SK-N-SH (cell line): ENCODE measurements around the gene POU6F2. TPM values are rescaled to one million over a fixed set of nuclear protein-coding genes. Genes with fewer than 3 reads are reported as not detected.
"Not testable (repeated sequence)": the region's sequence is repeated elsewhere in the genome, so short reads cannot be mapped to it uniquely, and the experiment has no call there.

Source experiments
- CTCF ChIA-PET: fragments of 300-600, 350-600 bp; formaldehyde crosslinking; extraction: SDS; loops from one replicate; lab custom pipeline; 2021; lab: Yijun Ruan, JAX
- POLR2A ChIA-PET: fragments of 350-600 bp; sonication (Branson Sonifier 250); formaldehyde crosslinking; extraction: SDS; loops from one replicate; lab custom pipeline; 2020; ENCODE audit warnings: antibody characterized with exemption, inconsistent platforms; lab: Yijun Ruan, JAX
- DNase-seq: peaks from one replicate; pipeline ENCODE4 v3.0.0; 2012
- H2AFZ ChIP-seq: fragments of 200-600 bp; sonication (generic); 2 replicates; pipeline ENCODE4 v1.8.1; 2016; ENCODE audit warnings: antibody characterized with exemption, mild to moderate bottlenecking, low read depth
- H3F3A ChIP-seq: fragments of 200-600 bp; sonication (generic); replicated peaks from 2 replicates; pipeline ENCODE3; 2016; ENCODE audit warnings: antibody characterized with exemption, mild to moderate bottlenecking; ENCODE audit not compliant: insufficient read depth
- H3K27ac ChIP-seq, 2 experiments: fragments of 200-500 bp in 1 of 2; fragments of 200-600 bp in 1 of 2; sonication (Bioruptor generic) in 1 of 2; sonication (generic), shearing (Covaris generic) in 1 of 2; 2 replicates each; pipeline versions ENCODE4 v1.5.1 to v1.6.1; 2014 to 2016; ENCODE audit warnings: low read depth in 2 of 2, inconsistent platforms in 1 of 2, low read length in 1 of 2, mild to moderate bottlenecking in 1 of 2, mixed read lengths in 1 of 2
- H3K27me3 ChIP-seq: fragments of 200-600 bp; sonication (generic), shearing (Covaris generic); 2 replicates; pipeline ENCODE4 v1.6.1; 2016; ENCODE audit warnings: mixed run types; ENCODE audit not compliant: insufficient read depth
- H3K36me3 ChIP-seq, 2 experiments: fragments of 200-500 bp in 1 of 2; fragments of 200-600 bp in 1 of 2; sonication (Bioruptor generic) in 1 of 2; sonication (generic) in 1 of 2; replicated peaks in 1 of 2; 2 replicates each; pipeline versions ENCODE3 to v1.5.1; 2014 to 2016; ENCODE audit warnings: low read length in 1 of 2, mild to moderate bottlenecking in 1 of 2; ENCODE audit not compliant: insufficient read depth in 2 of 2, control insufficient read depth in 1 of 2
- H3K4me1 ChIP-seq, 2 experiments: fragments of 200-500 bp in 1 of 2; fragments of 200-600 bp in 1 of 2; sonication (Bioruptor generic) in 1 of 2; sonication (generic), shearing (Covaris generic) in 1 of 2; 2 replicates each; pipeline versions ENCODE4 v1.5.1 to v1.6.1; 2014 to 2016; ENCODE audit warnings: low read depth in 1 of 2, low read length in 1 of 2, mixed run types in 1 of 2; ENCODE audit not compliant: insufficient read depth in 2 of 2, control insufficient read depth in 1 of 2
- H3K4me2 ChIP-seq: fragments of 200-600 bp; sonication (generic), shearing (Covaris generic); 2 replicates; pipeline ENCODE4 v1.6.1; 2017; ENCODE audit warnings: mixed run types
- H3K4me3 ChIP-seq, 2 experiments: fragments of 200-500 bp in 1 of 2; fragments of 200-600 bp in 1 of 2; sonication (Bioruptor generic) in 1 of 2; sonication (generic), shearing (Covaris generic) in 1 of 2; 2 replicates each; pipeline versions ENCODE4 v1.5.1 to v1.8.1; 2014 to 2016; ENCODE audit warnings: low read depth in 2 of 2, inconsistent platforms in 1 of 2, low read length in 1 of 2, mild to moderate bottlenecking in 1 of 2, mixed read lengths in 1 of 2, moderate library complexity in 1 of 2
- H3K79me2 ChIP-seq: fragments of 200-600 bp; sonication (generic); 2 replicates; pipeline ENCODE4 v1.8.1; 2017; ENCODE audit warnings: mild to moderate bottlenecking; ENCODE audit not compliant: insufficient read depth
- H3K9ac ChIP-seq: fragments of 200-600 bp; sonication (generic); 2 replicates; pipeline ENCODE4 v1.6.1; 2017; ENCODE audit warnings: mixed run types
- H3K9me2 ChIP-seq: fragments of 200-600 bp; sonication (generic); 2 replicates; pipeline ENCODE4 v1.6.1; 2017; ENCODE audit warnings: mixed run types
- H3K9me3 ChIP-seq: fragments of 200-600 bp; sonication (generic); 2 replicates; pipeline ENCODE4 v1.6.1; 2017; ENCODE audit warnings: mixed run types, mild to moderate bottlenecking, moderate library complexity
- H4K20me1 ChIP-seq: fragments of 200-600 bp; sonication (generic); 2 replicates; pipeline ENCODE4 v1.6.1; 2017; ENCODE audit warnings: mild to moderate bottlenecking, mixed run types; ENCODE audit not compliant: insufficient read depth
- CHD2 ChIP-seq: fragments of 150-350 bp; IDR thresholded peaks from 2 replicates; pipeline ENCODE4 v1.6.1; 2018; ENCODE audit warnings: low read length; ENCODE audit not compliant: partially characterized antibody
- GABPA ChIP-seq: IDR thresholded peaks from 2 replicates; pipeline ENCODE4 v1.4.0; 2012; ENCODE audit warnings: low read depth, mild to moderate bottlenecking
- NFIC ChIP-seq: IDR thresholded peaks from 2 replicates; pipeline ENCODE4 v1.4.0; 2012; ENCODE audit warnings: borderline replicate concordance
- SIN3A ChIP-seq: IDR thresholded peaks from 2 replicates; pipeline ENCODE4 v1.6.1; 2012; ENCODE audit warnings: low read depth, mild to moderate bottlenecking, low read length, moderate library complexity, borderline replicate concordance
- TAF1 ChIP-seq: IDR thresholded peaks from 2 replicates; pipeline ENCODE4 v1.6.1; 2012; ENCODE audit warnings: low read depth, mild to moderate bottlenecking, low read length, moderate library complexity, borderline replicate concordance
- TCF12 ChIP-seq: IDR thresholded peaks from 2 replicates; pipeline ENCODE4 v1.4.0; 2012
- TEAD4 ChIP-seq: IDR thresholded peaks from 2 replicates; pipeline ENCODE4 v1.4.0; 2012; ENCODE audit warnings: mild to moderate bottlenecking, borderline replicate concordance; ENCODE audit not compliant: insufficient read depth
- YY1 ChIP-seq: IDR thresholded peaks from 2 replicates; pipeline ENCODE4 v1.4.0; 2012; ENCODE audit warnings: low read depth, mild to moderate bottlenecking
- WGBS: methylation state at CpG from one replicate; pipeline ENCODE4 v1.1.6; 2017; ENCODE audit warnings: low lambda C conversion rate; 5-methylcytosine and 5-hydroxymethylcytosine counted together
- polyA plus RNA-seq, 3 experiments: library from polyadenylated mRNA; depleted of rRNA; stranded (reverse); fragments of >200 nt; gene quantifications; 2 replicates each; pipeline ENCODE4 v1.2.3, GENCODE V29; 2012
- TF ChIP-seq, protein P1 (sequence below): IDR thresholded peaks from 2 replicates; pipeline ENCODE4 v1.6.1; 2012; ENCODE audit warnings: mild to moderate bottlenecking, low read depth, low read length, moderate library complexity

Gene POU6F2
- polyA plus RNA-seq, 1 of the 3 experiments (the other 2 are of a cell fraction) = under 0.01 TPM

DNA sequence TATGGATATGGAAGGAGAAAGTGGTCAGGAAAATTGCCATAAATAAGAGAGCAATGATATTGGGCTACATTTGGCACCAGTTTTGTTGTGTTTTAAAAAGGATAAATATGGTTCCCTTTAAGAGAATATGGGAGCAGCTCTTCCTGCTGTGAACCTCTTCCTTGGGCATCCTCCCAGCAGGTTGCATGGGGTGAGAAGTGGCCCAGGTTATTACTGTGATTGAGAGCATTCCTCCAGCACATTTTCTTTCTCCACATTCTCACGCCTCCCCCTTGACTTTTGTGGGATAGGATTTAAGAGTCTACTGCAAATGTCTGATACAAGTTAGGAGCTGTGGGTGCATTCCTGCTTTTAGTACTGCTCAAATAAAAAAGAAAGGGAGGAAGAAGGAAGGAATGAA is 214.8 kb downstream of the POU6F2 start:
- no peak overlapping the region for H3K27ac ChIP-seq

DNA sequence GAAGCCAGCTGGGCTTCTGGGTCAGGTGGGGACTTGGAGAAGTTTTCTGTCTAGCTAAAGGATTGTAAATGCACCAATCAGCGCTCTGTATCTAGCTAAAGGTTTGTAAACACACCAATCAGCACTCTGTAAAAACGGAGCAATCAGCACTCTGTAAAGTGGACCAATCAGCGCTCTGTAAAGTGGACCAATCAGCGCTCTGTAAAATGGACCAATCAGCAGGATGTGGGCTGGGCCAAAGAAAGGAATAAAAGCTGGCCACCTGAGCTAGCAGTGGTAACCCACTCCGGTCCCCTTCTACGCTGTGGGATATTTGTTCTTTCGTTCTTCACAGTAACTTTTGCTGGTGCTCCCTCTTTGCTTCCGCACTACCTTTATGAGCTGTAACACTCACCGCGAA is 216.7 kb downstream of the POU6F2 start:
- H3K9me3 ChIP-seq, H3K9me2 ChIP-seq, H3K79me2 ChIP-seq, H3K4me2 ChIP-seq, H3K4me3 ChIP-seq, H4K20me1 ChIP-seq, DNase-seq, H3K9ac ChIP-seq, H3K4me1 ChIP-seq, H3K36me3 ChIP-seq, H3F3A ChIP-seq, H2AFZ ChIP-seq, CTCF ChIA-PET, POLR2A ChIA-PET, H3K27ac ChIP-seq: not testable (repeated sequence)
- H3K27me3 ChIP-seq = peaks cover 22% of the 10 kb centered on the region; the same call in 1 of the 2 replicates
- WGBS = 58% methylated on average over 10 of the region's 10 CpGs

More for the DNA sequence above, 214.8 kb downstream of the POU6F2 start:
- no peaks in the 10 kb centered on the region for H3K79me2 ChIP-seq
- no peak overlapping the region for H3K9ac ChIP-seq
- no peaks in the 10 kb centered on the region for H4K20me1 ChIP-seq
- H3K4me2 ChIP-seq = no peak overlapping the region
- no peaks in the 10 kb centered on the region for H3F3A ChIP-seq
- no peak overlapping the region for H2AFZ ChIP-seq
- POLR2A ChIA-PET = no interaction called here
- no peak for DNase-seq
- no peak for TF ChIP-seq CHD2
- no peak for TF ChIP-seq GABPA
- TF ChIP-seq TCF12 = no peak
- TF ChIP-seq TAF1 = no peak
- no peaks in the 10 kb centered on the region for H3K9me2 ChIP-seq
- no peak overlapping the region for H3K4me3 ChIP-seq
- no peaks in the 10 kb centered on the region for H3K36me3 ChIP-seq
- CTCF ChIA-PET = no interaction called here
- no peaks in the 10 kb centered on the region for H3K4me1 ChIP-seq
- WGBS = 3% methylated on average over 1 of the region's 1 CpG
- peaks cover 22% of the 10 kb centered on the region; the same call in 1 of the 2 replicates for H3K27me3 ChIP-seq
- H3K9me3 ChIP-seq = no peaks in the 10 kb centered on the region

DNA sequence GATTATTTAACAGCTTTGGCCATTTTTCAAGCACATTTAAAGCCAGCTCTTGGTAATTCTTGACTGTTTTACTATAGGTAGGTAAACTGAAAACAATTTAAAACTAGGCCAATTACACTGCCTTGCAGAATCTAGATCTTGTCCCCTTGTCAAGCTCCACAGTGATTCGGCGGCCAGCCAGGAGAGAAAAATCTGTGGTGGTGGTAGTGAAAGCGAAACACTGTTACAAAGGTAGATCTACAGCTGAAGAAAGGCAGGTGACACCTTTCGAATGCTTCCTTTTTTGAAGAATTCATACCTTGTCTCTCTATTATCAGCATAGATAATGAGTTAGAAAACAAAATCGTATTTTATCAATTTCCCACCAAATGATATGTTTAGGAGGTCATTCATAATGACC is 218.3 kb downstream of the POU6F2 start:
- ChIA-PET POLR2A (no interaction called here), CTCF (no interaction called here)
- DNase-seq = no peak
- no peaks in the 10 kb centered on the region for H3K4me1 ChIP-seq
- no peaks in the 10 kb centered on the region for H3F3A ChIP-seq
- H3K79me2 ChIP-seq = no peaks in the 10 kb centered on the region
- H3K9ac ChIP-seq = no peak overlapping the region
- no peak overlapping the region for H3K27ac ChIP-seq
- H3K4me3 ChIP-seq = no peak overlapping the region
- peaks cover 22% of the 10 kb centered on the region; the same call in 1 of the 2 replicates for H3K27me3 ChIP-seq
- no peaks in the 10 kb centered on the region for H4K20me1 ChIP-seq
- H3K4me2 ChIP-seq = no peak overlapping the region
- no peak for TF ChIP-seq SIN3A
- no peak for TF ChIP-seq YY1
- TF ChIP-seq NFIC = no peak
- no peak for TF ChIP-seq TEAD4
- no peak for TF ChIP-seq GABPA
- TF ChIP-seq, protein P1, sequence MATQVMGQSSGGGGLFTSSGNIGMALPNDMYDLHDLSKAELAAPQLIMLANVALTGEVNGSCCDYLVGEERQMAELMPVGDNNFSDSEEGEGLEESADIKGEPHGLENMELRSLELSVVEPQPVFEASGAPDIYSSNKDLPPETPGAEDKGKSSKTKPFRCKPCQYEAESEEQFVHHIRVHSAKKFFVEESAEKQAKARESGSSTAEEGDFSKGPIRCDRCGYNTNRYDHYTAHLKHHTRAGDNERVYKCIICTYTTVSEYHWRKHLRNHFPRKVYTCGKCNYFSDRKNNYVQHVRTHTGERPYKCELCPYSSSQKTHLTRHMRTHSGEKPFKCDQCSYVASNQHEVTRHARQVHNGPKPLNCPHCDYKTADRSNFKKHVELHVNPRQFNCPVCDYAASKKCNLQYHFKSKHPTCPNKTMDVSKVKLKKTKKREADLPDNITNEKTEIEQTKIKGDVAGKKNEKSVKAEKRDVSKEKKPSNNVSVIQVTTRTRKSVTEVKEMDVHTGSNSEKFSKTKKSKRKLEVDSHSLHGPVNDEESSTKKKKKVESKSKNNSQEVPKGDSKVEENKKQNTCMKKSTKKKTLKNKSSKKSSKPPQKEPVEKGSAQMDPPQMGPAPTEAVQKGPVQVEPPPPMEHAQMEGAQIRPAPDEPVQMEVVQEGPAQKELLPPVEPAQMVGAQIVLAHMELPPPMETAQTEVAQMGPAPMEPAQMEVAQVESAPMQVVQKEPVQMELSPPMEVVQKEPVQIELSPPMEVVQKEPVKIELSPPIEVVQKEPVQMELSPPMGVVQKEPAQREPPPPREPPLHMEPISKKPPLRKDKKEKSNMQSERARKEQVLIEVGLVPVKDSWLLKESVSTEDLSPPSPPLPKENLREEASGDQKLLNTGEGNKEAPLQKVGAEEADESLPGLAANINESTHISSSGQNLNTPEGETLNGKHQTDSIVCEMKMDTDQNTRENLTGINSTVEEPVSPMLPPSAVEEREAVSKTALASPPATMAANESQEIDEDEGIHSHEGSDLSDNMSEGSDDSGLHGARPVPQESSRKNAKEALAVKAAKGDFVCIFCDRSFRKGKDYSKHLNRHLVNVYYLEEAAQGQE = no peak
- TF ChIP-seq TAF1 = no peak
- H3K9me3 ChIP-seq = no peaks in the 10 kb centered on the region
- H2AFZ ChIP-seq = no peak overlapping the region
- H3K36me3 ChIP-seq = no peaks in the 10 kb centered on the region
- WGBS = 4% methylated on average over 5 of the region's 5 CpGs
- no peaks in the 10 kb centered on the region for H3K9me2 ChIP-seq
